Loucy (cell line): ENCODE measurements around the gene RAB31.

Source experiments
- CTCF ChIP-seq: fragments of 200-600 bp; sonication (generic); conservative IDR thresholded peaks from 2 replicates; pipeline ENCODE4 v1.5.1; 2014; ENCODE audit warnings: mild to moderate bottlenecking, antibody characterized with exemption, low read length
- EZH2phosphoT487 ChIP-seq: fragments of 200-600 bp; IDR thresholded peaks from 2 replicates; pipeline ENCODE4 v1.6.1; 2018; ENCODE audit warnings: antibody characterized with exemption, mild to moderate bottlenecking, moderate library complexity, borderline replicate concordance

- TF ChIP-seq CTCF (no peak), EZH2phosphoT487 (no peak)
Observed at GRCh38 chr18:9869715-9870430, 161.8 kb downstream of the RAB31 start.
